Stimulated activated naive CD4-positive, alpha-beta T cell (primary cell): ENCODE results near the gene ARL4D.
A peak's percentile ranks its signal among the peaks of the same experiment; 100 is the strongest.
"Not testable (repeated sequence)": the region's sequence is repeated elsewhere in the genome, so short reads cannot be mapped to it uniquely, and the experiment has no call there.

Experiments
- DNase-seq, 6 experiments: peaks; one replicate each; lab custom pipeline; 2025; lab: John Stamatoyannopoulos, UW

The ARL4D gene, protein sequence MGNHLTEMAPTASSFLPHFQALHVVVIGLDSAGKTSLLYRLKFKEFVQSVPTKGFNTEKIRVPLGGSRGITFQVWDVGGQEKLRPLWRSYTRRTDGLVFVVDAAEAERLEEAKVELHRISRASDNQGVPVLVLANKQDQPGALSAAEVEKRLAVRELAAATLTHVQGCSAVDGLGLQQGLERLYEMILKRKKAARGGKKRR

DNA sequence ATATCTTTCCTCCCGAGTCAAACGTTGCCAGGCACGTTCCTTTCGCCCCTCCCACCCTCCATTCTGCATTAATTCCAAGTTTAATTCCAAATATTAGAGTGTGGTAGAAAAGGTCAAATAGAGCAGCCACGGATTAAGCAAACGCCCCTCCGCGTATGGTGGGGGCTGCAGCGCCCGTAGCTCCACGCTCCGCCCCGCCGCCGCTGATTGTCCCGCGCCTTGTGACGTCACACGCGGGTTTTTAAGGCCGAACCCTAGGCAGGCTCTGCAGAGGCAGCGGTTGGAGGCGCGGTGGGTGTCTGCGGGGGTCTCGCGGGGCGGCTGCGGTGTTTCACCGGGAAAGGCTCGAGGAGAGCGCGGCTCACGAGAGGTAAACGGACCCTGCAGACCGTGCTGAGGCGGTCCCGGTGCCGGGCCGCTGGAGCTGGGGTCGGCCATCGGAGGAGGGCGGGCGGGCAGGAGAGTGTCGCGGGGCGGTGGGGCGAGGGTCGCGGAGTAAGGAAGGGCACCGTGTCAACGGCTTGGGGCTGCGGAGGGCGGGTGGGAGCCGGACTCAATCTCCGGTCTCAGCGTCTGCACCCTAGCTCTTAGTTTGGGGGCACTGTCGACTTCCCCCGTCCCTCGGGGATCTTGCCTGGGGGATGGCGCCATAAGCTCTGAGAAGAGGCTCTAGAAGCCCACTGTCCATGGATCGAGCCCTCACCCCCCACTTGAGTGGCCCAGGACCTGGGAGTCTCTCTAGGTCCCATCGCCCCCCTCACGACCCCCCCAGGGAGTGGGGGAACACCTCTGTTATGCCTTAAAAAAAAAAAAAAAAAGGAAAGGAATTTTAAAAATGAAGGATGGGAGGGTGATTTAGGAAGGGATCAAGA lies at the start of gene ARL4D:
ARL4D (plus strand) TSS at position 270 of the 872 bp plus-strand sequence. CDS start 740 bp downstream, outside the sequence.
- DNase-seq, result peak; percentile 62 to 87 (median 80)

DNA sequence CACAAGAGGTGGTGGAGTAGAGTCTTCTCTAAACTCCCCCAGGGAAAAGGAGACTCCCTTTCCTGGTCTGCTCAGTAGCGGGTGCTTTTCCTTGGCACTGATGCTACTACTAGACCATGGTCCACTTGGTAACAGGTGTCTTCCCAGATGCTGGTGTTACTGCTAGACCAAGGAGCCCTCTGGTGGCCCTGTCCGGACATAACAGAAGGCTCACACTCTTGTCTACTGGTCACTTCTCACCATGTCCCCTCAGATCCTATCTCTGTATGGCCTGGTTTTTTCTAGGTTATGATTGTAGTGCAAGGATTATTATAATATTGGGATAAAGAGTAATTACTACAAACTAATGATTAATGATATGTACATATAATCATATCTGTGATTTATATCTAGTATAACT lies 49.7 kb upstream of the ARL4D start:
- no peak for DNase-seq

DNA sequence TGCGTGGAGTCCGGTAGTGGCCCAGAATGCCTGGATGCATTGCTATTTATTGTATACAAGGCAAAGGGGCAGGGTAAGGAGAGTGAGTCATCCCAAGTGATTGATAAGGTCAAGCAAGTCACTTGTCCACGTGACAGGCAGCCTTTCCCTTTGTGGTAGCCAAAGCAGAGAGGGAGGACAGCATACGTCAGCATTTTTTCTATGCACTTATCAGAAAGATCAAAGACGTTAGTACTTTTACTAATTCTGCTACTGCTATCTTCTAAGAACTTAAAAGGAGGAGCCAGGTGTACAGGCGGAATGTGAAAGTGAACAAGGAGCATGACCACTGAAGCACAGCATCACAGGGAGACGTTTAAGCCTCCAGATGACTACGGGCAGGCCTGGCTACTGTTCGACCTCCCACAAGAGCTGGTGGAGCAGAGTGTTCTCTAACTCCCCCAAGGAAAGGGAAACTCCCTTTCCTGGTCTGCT lies 47.9 kb upstream of the ARL4D start:
- no peak for DNase-seq

DNA sequence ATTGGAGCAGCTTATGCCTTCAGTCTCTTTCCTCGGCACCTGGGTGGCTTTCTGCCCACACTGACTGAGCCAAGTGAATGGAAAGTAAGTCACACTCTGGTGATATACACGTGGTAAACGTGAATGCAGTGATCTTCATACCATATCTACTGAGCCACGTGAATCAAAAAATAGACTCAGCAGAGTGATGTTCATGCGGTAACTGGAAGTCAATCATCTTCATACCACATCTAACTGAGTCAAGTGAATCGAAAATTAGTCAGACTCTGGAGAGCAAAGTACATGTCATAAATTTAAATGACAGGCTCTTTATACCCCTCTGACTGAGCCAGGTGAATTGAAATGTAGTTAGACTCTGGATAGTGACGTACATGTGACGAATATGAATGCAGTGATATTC lies 47.1 kb upstream of the ARL4D start:
- DNase-seq, result no peak

DNA sequence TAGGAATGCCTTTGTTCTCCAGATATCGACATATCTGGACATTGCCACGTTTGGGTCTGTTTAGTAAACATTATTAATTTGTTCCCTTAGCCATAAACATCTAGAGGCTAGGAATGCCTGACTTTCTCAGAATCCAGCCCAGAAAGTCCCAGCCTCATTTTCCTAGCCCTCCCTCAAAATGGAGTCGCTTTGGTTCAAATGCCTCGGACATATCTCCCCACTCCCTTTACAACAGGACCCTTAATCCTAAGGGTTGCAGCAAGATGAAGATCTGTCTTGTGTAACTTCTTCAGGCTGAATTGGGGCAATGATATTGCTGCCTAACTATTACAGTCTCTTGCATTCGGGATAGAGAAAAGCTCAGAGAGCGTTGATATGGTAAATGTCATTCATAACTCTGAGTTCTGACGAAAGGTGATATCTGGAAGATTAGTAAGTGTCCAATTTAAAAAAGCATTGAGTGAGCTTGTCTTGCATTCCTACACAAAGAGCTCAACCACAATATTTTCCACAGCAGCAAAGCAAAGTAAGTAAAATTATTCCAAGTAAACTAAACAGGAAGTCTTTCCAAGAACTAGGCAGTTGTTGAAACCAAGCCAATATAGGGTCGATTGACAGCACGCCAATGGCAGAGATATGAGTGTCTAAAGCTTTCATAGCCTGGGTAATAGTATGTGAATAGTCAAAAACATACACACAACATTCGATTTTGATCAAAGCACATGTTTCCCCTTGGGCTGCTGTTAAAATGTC lies 46.0 kb upstream of the ARL4D start:
- no peak for DNase-seq

DNA sequence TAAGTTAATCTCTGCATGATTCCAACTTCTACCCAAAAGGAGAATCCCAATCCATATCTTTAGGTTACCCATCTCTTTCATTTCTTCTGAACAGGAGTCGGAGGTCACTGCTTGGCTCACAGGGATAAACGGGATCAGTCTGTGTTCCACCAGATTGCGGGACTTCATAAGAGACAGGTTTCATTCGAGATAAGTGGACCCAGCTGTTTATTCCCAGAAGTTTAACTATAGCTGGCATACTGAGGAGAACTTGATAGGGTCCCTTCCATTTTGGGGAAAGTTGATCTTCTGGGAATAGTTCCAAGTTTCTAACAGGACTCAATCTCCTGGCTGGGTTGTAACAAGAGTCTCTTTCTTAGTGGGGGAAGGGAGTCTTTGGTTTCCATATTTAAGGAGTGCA lies 45.4 kb upstream of the ARL4D start:
- no peak for DNase-seq

DNA sequence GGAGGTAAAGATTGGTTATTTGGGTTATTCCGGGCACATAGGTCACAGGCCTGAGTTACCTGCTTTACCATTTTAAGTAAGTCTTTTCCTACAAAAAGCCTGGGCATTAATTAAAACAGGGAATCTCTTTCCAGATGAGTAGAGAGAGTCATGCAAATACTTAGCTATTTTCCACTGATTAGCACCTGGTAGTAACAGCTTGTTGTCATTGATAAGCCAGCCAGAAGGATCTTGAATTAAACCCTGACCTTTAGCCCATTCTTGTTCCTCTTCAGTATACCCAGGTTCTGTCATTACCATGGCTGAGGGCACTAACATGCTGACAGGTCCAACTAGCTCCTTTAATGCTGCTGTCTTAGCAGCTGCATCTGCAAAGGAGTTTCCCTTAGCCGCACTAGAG lies 44.4 kb upstream of the ARL4D start:
- no peak for DNase-seq

DNA sequence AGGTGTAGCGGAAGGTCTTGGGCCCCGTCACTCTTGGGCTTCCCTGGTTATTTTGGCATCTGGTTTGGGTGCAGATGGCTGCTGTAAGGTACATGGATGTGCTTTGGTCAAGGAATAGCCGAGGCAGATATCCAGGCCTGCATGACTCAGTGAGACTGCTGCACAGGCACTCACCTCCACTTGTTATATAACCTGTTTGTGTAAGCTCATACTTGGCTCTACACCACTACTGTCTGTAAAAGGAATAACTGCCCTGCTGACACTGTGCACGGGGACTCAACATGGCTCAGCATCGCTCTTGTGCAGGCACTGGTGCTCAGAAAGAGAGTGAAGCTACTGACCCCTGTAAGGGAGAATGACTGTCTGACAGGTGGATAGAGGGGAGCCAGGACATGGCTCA lies 42.3 kb upstream of the ARL4D start:
- DNase-seq, result no peak

DNA sequence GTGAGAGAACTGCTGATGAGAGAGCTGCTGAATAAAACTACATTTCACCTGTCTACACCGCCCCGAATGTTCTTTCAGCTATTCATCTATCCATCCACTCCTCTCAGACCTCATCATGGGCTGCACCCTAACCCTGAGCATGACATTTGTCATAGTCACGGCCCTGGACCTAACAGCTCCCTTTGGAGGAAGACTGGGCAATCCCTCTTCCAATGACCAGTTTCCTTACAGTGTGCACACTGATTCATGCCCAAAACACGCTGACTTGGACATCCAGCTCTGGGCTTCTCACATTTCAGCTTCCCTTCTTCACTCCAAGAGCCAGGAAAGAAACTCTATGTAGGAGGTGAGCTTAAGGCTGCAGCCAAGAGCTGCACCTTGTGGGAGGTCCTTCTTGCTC lies 41.8 kb upstream of the ARL4D start:
- no peak for DNase-seq

DNA sequence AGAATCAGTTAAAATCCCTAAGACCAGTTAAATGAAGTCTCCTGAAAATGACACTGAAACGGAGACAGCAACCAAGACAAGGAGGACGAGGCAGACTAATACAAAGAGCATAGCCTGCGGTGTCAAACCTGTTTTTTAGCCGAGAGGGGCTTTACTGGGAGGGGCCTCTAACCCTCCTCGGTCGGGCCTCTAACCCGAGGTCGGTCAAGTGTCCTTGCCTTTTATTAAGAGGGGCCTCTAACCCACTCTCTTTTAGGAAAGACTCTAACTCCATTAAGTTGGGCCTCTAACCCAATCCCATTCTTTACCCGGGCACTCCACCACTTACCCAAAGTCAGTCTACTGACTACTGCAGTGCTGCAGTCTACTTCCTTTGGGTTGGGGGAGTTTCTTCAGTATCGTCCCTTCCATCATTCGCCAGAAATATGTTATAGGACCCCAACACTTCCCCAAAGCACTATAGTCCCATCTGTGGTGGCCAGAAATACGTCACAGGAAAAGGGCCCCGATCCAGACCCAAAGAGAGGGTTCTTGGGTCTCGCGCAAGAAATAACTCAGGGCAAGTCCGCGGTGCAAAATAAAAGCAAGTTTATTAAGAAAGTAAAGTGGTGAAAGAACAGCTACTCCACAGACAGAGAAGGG lies 39.2 kb upstream of the ARL4D start:
- no peak for DNase-seq

DNA sequence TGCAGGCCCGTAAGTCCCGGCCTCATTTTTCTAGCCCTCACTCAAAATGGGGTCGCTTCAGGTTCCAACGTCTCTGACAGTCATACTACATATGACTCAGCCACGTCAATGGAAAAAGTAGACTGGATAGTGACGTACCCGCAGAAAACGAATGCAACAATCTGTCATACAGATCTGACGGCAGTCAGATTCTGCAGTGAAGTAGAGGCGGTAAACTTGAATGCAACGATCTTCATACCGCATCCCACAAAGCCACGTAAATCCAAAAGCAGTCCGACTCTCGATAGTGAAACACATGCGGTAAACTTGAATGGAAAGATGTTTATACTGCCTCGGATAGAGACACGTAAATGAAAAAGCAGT lies 38.4 kb upstream of the ARL4D start:
- DNase-seq, result peak; percentile 39 to 87 (median 82)

DNA sequence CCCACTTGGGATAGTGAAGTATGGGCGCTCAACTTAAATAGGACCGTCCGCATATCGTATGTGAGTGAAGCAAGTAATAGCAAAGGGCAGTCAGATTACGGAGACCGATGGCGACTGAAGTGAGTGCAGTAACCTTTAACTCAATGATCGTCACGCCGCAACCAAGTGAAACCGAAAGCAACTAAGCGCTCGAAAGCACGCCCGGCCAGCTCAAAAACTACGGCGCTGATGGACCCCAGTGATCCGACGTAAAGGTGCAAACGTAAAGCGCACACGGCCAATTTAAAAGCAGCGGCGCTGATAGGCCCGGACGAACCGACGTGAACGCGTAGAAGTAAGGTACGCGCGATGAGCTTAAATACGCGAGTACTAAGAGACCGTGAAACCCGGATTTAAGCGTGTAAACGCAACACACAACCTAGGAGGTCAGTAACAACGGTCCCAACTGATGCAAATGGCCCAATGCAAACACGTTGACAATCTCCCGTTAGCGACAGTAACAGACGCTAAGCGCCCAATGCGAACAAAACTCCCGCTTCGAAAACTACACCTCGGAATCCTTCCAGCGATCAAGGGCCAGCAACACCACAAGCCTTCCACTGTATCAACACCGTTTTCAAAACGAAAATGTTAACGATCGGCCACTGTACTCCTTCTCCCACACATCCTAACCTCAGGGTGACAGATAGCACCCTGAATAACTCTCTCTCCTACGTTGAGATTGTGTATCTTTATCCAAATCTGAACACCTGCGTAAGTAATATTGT lies 37.9 kb upstream of the ARL4D start:
- peak; percentile 60 to 99 (median 94) for DNase-seq

DNA sequence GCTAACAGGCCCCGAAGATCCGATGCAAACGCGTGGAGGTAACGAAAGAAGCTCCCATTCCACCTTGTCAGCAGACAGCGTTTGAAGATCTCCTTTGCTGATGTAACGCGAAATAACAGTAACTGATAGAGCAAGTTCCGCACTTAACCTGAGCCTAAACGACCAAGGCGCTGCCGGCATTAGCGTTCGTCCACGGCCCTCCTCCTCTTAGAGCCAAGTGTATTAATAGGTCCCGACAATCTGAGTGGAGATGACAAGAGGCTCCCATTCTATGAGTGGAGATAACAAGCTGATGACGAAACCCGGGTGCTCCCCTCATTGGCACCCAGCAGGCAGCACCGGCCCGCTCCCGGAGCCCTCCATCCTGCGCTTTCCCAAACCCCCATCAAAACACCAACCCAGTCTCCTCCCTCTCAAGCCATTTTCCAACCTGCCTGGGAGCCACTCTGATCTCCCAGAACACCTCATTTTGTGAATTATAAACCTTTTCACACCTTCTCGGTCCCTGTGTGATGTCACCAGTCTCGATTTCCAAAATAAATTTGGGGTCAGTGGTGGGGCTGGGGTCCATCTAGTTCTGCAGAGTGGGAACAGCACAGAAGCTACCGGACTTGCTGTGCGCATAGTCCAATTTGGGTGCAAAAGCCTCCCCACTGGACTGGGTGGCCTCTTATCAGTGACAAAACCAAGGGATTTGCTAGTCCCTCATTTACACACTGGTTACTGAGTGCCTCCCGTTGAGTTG lies 35.4 kb upstream of the ARL4D start:
- no peak for DNase-seq

DNA sequence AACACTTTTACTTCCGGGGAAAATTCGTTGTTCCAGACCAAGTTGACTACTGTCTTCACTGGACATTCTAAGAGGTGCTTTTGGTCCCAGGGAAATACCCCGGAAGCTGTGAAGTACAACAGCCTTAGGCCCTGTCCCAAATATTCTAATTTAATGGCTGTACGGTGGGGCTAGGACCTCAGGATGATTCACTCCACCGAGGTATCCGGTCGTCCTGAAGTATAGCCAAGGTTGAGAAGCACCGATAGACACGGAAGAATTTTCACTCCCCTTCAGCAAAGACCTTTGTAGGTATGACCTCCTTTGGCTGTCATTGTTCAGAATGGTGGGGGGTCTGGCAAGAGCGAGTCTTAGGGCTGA lies 34.9 kb upstream of the ARL4D start:
- DNase-seq, result no peak

DNA sequence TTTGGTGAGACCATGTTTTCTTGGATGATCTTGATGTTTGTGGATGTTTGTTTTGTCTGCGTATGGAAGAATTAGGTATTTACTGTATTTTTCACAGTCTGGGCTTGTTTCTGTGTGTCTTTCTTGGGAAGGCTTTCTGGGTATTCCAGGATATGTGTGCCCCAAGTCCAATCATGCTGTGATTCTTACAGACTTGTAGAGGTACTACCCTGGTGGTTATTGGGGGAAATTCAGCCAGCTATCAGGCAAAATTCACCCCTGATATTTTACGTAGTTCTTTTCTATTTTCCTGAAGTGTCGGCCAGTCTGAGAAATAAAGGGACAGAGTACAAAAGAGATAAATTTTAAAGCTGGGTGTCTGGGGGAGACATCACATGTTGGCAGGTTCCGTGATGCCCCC lies 33.4 kb upstream of the ARL4D start:
- DNase-seq, result no peak

DNA sequence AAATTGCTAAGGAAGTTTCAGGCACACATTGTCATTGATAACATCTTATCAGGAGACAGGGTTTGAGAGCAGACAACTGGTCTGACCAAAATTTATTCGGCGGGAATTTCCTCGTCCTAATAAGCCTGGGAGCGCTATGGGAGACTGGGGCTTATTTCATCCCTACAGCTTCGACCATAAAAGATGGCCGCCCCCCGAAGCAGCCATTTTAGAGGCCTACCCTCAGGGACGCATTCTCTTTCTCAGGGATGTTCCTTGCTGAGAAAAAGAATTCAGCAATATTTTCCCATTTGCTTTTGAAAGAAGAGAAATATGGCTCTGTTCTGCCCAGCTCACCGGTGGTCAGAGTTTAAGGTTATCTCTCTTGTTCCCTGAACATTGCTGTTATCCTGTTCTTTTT lies 32.9 kb upstream of the ARL4D start:
- DNase-seq, result not testable (repeated sequence)

DNA sequence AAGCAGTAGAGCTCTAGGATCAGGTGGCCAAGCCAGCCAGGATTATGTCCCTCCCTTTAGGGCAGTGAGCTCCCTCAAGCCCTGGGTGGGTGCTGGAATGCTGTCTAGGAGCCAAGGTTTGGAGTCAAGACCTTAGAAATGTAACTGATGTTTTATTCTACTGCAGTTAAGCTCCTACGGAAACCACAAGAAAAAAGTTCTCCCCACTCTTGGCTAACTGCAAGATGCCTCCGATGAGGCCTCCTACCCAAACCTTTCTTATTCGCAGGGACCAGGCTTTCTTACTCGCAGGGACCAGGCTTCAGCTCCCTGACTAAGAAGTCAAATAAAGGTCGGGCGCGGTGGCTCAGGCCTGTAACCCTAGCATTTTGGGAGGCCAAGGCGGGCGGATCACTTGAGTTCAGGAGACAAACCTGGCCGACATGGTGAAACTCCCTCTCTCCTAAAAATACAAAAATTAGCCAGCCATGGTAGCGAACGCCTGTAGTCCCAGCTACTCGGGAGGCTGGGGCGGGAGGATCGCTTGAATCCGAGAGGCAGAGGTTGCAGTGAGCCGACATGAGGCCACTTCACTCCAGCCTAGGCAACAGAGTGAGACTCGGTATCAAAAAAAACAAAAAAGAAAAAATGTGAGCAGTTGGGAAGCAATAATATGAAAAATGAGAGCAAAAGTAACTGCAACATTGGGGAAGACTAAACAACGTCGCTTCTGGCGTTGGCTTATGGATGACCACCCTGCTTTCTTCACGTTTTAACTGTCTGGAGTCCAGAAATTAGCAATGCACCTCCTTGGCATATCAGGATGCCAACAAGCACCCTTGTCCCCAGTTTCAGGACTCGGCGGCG lies 31.7 kb upstream of the ARL4D start:
- DNase-seq, result peak in 1 of 6 experiments; percentile 14

DNA sequence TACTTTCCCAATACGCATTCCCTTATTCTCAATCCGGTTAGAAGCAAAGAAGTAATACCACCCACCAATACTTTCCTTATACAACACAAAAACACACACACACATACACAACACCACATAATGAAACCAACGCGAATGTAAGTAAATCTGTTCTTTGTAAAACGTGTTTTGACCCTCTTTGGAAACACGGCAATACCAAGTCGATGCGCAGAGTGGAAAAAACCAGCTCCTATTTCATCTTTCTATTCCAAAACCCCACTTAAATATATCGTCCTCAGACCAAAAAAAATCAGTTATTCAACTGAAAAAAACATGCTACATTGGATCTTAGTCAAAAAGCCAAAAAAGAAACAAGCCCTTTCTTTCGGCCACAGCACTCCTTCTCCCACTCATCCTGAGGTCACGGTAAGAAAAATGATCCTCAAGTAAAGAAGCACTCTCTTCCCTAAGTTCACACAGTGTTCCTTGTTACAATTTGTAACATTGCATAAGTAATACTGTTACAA lies 31.0 kb upstream of the ARL4D start:
- peak in 4 of 6 experiments; percentile 39 to 86 (median 83) for DNase-seq

DNA sequence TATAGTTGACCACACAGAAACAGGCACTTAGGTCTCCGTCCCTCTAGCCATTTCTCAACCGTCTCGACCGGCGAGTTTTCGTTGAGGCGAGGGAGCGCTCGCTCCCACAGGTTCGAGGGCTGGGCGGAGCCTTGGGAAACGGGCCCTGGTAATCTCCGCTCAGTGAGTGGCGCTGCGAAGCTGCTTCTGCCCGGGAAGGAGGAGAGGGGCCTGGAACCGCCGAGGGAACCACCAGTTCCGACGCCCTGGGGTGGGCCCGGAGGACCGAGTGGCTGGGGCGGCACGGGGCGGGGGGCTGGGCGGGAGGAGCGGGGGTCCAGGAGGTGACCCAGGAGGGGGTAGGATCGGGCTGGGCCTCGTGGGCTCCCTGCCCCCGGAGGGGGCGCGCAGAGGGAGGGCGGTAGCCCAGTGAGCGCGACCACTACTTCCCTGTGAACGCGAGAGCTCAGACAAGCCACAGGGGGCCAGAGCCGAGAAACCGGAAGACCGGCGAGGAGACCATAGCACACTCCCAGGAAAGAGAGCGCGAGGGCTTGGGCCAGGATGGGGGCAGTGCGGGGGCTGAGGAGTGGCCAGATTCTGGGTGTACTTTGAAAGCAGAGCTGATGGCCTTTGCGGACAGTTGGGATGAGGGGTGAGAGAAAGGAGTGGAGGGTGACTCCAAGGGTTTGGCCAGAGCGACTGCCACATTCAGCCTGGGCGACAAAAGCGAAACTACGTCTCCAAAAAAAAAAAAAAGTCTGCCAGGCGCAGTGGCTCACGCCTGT lies 29.9 kb upstream of the ARL4D start:
- DNase-seq, result peak; percentile 43 to 79 (median 55)
